ENCODE results near the gene BCS1L.

- TF ChIP-seq CTCF (IDR thresholded peaks at IDR 0.05 in 8 of 11, conservative IDR thresholded peaks at IDR 0.05 in 3 of 11): no peak
- TF ChIP-seq POLR2AphosphoS5 (IDR thresholded peaks at IDR 0.05): no peak
Observed at GRCh38 chr2:218680061-218680460, 20.6 kb downstream of the BCS1L start.

Data from spleen (tissue), 7 donors.